CD14-positive monocyte (primary cell): ENCODE data around the gene PTPRN2. TPM values are rescaled to one million over a fixed set of nuclear protein-coding genes. Genes with fewer than 3 reads are reported as not detected.

Experiments used
- DNase-seq, 3 donors: peaks; one replicate each; pipeline ENCODE4 v3.0.0-alpha.2; 2011 to 2022
- H2AFZ ChIP-seq: 2 replicates; pipeline ENCODE4 v1.6.0; 2012; ENCODE audit warnings: mild to moderate bottlenecking, low read depth, low read length, inconsistent platforms; ENCODE audit not compliant: insufficient read depth, poor library complexity, severe bottlenecking
- H3K27ac ChIP-seq, 2 donors: 1 replicate in 1 of 2; 2 replicates in 1 of 2; pipeline ENCODE4 v1.5.1; 2012 to 2013; ENCODE audit warnings: low read length in 2 of 2, control low read depth in 1 of 2, inconsistent platforms in 1 of 2, low read depth in 1 of 2, mild to moderate bottlenecking in 1 of 2
- H3K27me3 ChIP-seq, 2 donors: one replicate each; pipeline versions ENCODE4 v1.6.0 to v1.6.1; 2011 to 2013; ENCODE audit warnings: low read length in 2 of 2; ENCODE audit not compliant: control insufficient read depth in 2 of 2, insufficient read depth in 2 of 2
- H3K36me3 ChIP-seq, 2 donors: replicated peaks in 1 of 2; 1 replicate in 1 of 2; 2 replicates in 1 of 2; pipeline versions ENCODE4 v1.5.1 to v1.6.1; 2012 to 2013; ENCODE audit warnings: low read length in 2 of 2, control low read depth in 1 of 2, inconsistent platforms in 1 of 2, mild to moderate bottlenecking in 1 of 2; ENCODE audit not compliant: insufficient read depth in 2 of 2, control insufficient read depth in 1 of 2
- H3K4me1 ChIP-seq, 2 donors: 1 replicate in 1 of 2; 2 replicates in 1 of 2; pipeline versions ENCODE4 v1.5.1 to v1.6.1; 2012 to 2013; ENCODE audit warnings: low read length in 2 of 2, control low read depth in 1 of 2, inconsistent platforms in 1 of 2, mild to moderate bottlenecking in 1 of 2, moderate library complexity in 1 of 2; ENCODE audit not compliant: insufficient read depth in 2 of 2, control insufficient read depth in 1 of 2
- H3K4me2 ChIP-seq: replicated peaks from 2 replicates; pipeline ENCODE3; 2012; ENCODE audit warnings: low read length, moderate library complexity, mild to moderate bottlenecking; ENCODE audit not compliant: poor library complexity, severe bottlenecking; ENCODE audit errors: extremely low read depth
- H3K4me3 ChIP-seq, 3 experiments: fragments of 200-600 bp in 1 of 3; sonication (generic) in 1 of 3; replicated peaks in 1 of 3; 1 replicate in 2 of 3; 2 replicates in 1 of 3; pipeline ENCODE4 v1.5.1; 2011 to 2013; ENCODE audit warnings: low read length in 3 of 3, mild to moderate bottlenecking in 3 of 3, control low read depth in 2 of 3, low read depth in 2 of 3, inconsistent platforms in 1 of 3, moderate library complexity in 1 of 3
- H3K79me2 ChIP-seq: 2 replicates; pipeline ENCODE4 v1.6.0; 2012; ENCODE audit warnings: mild to moderate bottlenecking, control low read depth, inconsistent platforms, low read length, moderate library complexity; ENCODE audit not compliant: insufficient read depth
- H3K9ac ChIP-seq: 2 replicates; pipeline ENCODE4 v1.6.0; 2017; ENCODE audit warnings: low read length, mild to moderate bottlenecking; ENCODE audit not compliant: insufficient read depth, poor library complexity, severe bottlenecking
- H3K9me3 ChIP-seq, 2 donors: replicated peaks in 1 of 2; 1 replicate in 1 of 2; 2 replicates in 1 of 2; pipeline versions ENCODE4 v1.5.1 to v1.6.1; 2012 to 2013; ENCODE audit warnings: low read length in 2 of 2, control low read depth in 1 of 2; ENCODE audit not compliant: control insufficient read depth in 1 of 2, insufficient read depth in 1 of 2
- H4K20me1 ChIP-seq: 2 replicates; pipeline ENCODE4 v1.6.0; 2012; ENCODE audit warnings: mild to moderate bottlenecking, low read length, control low read depth, moderate library complexity; ENCODE audit not compliant: insufficient read depth
- H3K27ac Mint-ChIP-seq, 7 donors: one replicate each; pipeline ENCODE4 v1.8.0; 2020; ENCODE audit warnings: mild to moderate bottlenecking in 7 of 7, mixed read lengths in 7 of 7, moderate library complexity in 6 of 7, inconsistent platforms in 2 of 7
- H3K27me3 Mint-ChIP-seq, 3 donors: one replicate each; pipeline ENCODE4 v1.8.0; 2021 to 2022; ENCODE audit warnings: low read depth in 3 of 3, mild to moderate bottlenecking in 3 of 3, mixed read lengths in 3 of 3, moderate library complexity in 3 of 3, inconsistent platforms in 1 of 3
- H3K36me3 Mint-ChIP-seq, 2 donors: one replicate each; pipeline ENCODE4 v1.8.0; 2020; ENCODE audit warnings: mixed read lengths in 2 of 2, inconsistent platforms in 1 of 2, mild to moderate bottlenecking in 1 of 2
- H3K4me1 Mint-ChIP-seq: one replicate; pipeline ENCODE4 v1.8.0; 2020; ENCODE audit warnings: mild to moderate bottlenecking, mixed read lengths
- H3K4me3 Mint-ChIP-seq, 2 donors: one replicate each; pipeline ENCODE4 v1.8.0; 2020; ENCODE audit warnings: mild to moderate bottlenecking in 2 of 2, mixed read lengths in 2 of 2, moderate library complexity in 1 of 2
- H3K9me3 Mint-ChIP-seq, 7 donors: one replicate each; pipeline ENCODE4 v1.8.0; 2020 to 2022; ENCODE audit warnings: mixed read lengths in 7 of 7, mild to moderate bottlenecking in 6 of 7, moderate library complexity in 6 of 7, inconsistent platforms in 2 of 7
- CTCF ChIP-seq: fragments of 200-600 bp; IDR thresholded peaks from one replicate; pipeline ENCODE4 v1.8.0; 2022; ENCODE audit warnings: antibody characterized with exemption, mild to moderate bottlenecking
- WGBS: methylation state at CpG from one replicate; pipeline ENCODE4 v1.1.5; 2013; ENCODE audit warnings: missing lambda C conversion rate; ENCODE audit not compliant: insufficient coverage; 5-methylcytosine and 5-hydroxymethylcytosine counted together
- intact Hi-C, 2 donors: fragments of 100-400 bp; cut with micrococcal nuclease; formaldehyde crosslinking; loops; one replicate each; pipeline versions ENCODE4 v1.15.0 to v1.15.1; 2023
- polyA plus RNA-seq, 3 donors: library from polyadenylated mRNA; depleted of rRNA in 1 of 3; unstranded in 2 of 3; stranded (reverse) in 1 of 3; fragments of 300-500 nt in 2 of 3; fragments of >200 nt in 1 of 3; fragmentation: Illumina TruSeq in 2 of 3; gene quantifications; 1 replicate in 2 of 3; 2 replicates in 1 of 3; pipeline ENCODE4 v1.2.3, GENCODE V29; 2012 to 2021

Gene PTPRN2
- polyA plus RNA-seq, 3 donors = 0.25 to 1.4 (median 0.97) TPM

GRCh38 chr7:158421361-158421760 is 166.3 kb downstream of the PTPRN2 start:
- Histone ChIP-seq H2AFZ (no peak overlapping the region), H3K36me3 (no peaks in the 10 kb centered on the region), H4K20me1 (no peaks in the 10 kb centered on the region), H3K27ac (no peak overlapping the region), H3K79me2 (no peaks in the 10 kb centered on the region), H3K9ac (no peak overlapping the region), H3K4me2 (no peak overlapping the region), H3K4me1 (peaks cover 10 to 13% of the 10 kb centered on the region in 2 donors), H3K4me3 (no peak overlapping the region), H3K27me3 (no peaks in the 10 kb centered on the region), H3K9me3 (peaks cover 11 to 20% of the 10 kb centered on the region in 2 donors)
- WGBS = 89% methylated on average over 5 of the region's 7 CpGs
- no peak overlapping the region for H3K4me3 Mint-ChIP-seq
- no peak for DNase-seq
- H3K4me1 Mint-ChIP-seq = peaks cover 14% of the 10 kb centered on the region
- H3K27me3 Mint-ChIP-seq = peaks cover 0 to 3% (median 0%) of the 10 kb centered on the region in 3 donors
- peaks cover 0 to 20% (median 8%) of the 10 kb centered on the region in 7 donors for H3K9me3 Mint-ChIP-seq
- TF ChIP-seq CTCF = no peak
- H3K36me3 Mint-ChIP-seq = no peaks in the 10 kb centered on the region
- intact Hi-C loops = no loop called here
- H3K27ac Mint-ChIP-seq = no peak overlapping the region

GRCh38 chr7:158420591-158421340 is 166.9 kb downstream of the PTPRN2 start:
- WGBS = 97% methylated on average over 15 of the region's 16 CpGs
- H2AFZ ChIP-seq = no peak overlapping the region
- peaks cover 14% of the 10 kb centered on the region for H3K4me1 Mint-ChIP-seq
- H3K4me1 ChIP-seq = peaks cover 10 to 13% of the 10 kb centered on the region in 2 donors
- H3K36me3 Mint-ChIP-seq = no peaks in the 10 kb centered on the region
- no peak overlapping the region for H3K4me2 ChIP-seq
- no peak for TF ChIP-seq CTCF
- no peak overlapping the region for H3K9ac ChIP-seq
- no peak overlapping the region for H3K4me3 Mint-ChIP-seq
- H4K20me1 ChIP-seq = no peaks in the 10 kb centered on the region
- H3K27me3 Mint-ChIP-seq = peaks cover 0 to 3% (median 0%) of the 10 kb centered on the region in 3 donors
- no peak overlapping the region for H3K4me3 ChIP-seq
- no peak for DNase-seq
- no peak overlapping the region for H3K27ac Mint-ChIP-seq
- no peaks in the 10 kb centered on the region for H3K27me3 ChIP-seq
- no peak overlapping the region for H3K27ac ChIP-seq
- intact Hi-C loops = no loop called here
- H3K79me2 ChIP-seq = no peaks in the 10 kb centered on the region
- H3K9me3 ChIP-seq = peaks cover 11 to 20% of the 10 kb centered on the region in 2 donors
- peaks cover 0 to 20% (median 8%) of the 10 kb centered on the region in 7 donors for H3K9me3 Mint-ChIP-seq
- H3K36me3 ChIP-seq = no peaks in the 10 kb centered on the region
